Measurements from ENCODE around the gene MAG. TPM values are rescaled to one million over a fixed set of nuclear protein-coding genes. Genes with fewer than 3 reads are reported as not detected.
A peak's percentile ranks its signal among the peaks of the same experiment; 100 is the strongest.

Gene MAG
- total RNA-seq, 1 donor from 2014 or later: not detected

DNA sequence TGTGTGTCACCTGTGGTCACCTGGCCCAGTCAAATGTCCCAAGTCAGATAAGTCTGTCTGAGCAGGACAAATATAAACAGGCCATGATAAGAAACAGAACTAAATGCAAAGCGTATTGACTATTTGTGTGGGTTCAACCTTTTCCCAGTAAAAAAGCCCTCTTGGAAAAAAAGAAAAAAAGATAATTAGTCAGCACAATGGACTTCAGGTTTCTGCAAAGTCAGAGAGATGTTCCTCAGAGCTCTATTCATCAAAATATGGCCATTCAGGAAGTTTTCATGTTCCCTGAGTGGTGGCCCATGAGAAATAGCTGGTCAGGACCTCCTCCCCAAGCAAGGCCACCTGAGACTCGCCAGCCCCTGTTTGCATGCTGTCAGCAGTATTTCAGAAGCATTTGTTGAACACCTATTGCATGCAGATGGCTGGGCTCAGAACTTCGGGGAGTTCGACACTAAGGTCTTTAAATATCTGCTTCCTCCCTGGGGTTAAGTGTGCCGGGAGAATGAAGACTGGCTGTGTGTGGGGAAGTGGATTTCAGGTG, 69.0 kb downstream of the MAG start:
- no peaks in the 10 kb centered on the region for H3K4me1 ChIP-seq
- peaks cover 8% of the 10 kb centered on the region for H3K4me1 Mint-ChIP-seq

DNA sequence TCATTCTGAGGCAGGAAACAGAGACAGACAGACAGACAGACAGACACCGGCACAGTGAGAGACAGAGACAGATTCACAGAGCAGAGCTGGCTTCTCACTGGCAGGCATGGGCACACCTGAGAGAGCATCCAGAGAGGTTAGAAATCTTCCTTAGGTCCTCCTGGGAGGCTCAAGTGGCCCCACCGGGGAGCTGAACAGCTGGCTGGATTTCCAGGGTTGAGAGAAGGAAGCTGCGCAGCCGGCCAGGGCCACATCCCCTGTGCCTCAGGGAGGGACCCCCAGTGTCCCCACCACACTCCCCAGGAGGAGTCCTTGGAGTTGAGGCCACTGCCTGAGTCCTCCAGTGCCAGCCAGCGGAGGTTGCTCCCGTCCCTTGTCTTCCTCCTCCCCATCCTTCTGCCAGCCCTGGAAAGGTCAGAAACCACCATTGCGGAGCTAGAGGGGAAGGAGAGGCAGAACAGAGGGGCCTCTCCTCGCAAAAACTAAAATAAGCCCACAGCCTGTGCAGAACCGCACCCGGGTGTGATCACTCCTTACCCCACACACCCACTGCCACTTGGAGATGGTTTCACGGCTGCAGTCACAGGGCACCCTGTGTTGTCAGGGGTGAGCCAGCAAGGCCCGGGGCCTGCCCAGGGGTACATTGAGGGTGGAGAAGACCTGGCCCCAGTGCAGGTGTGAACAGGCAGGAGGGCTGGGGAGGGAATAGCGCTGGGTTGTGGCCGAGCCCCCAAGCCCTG, 70.5 kb downstream of the MAG start:
- H3K27me3 Mint-ChIP-seq (ENCODE audit: insufficient read depth, low read depth): no peaks in the 10 kb centered on the region
- no peak for DNase-seq (ENCODE audit: low spot score)
- Histone ChIP-seq H3K79me2 (ENCODE audit: low read depth) (no peaks in the 10 kb centered on the region), H3K4me1 (no peaks in the 10 kb centered on the region), H3K4me2 (no peak overlapping the region), H3K36me3 (no peaks in the 10 kb centered on the region), H3K9ac (no peak overlapping the region), H3K4me3 (no peak overlapping the region), H4K20me1 (ENCODE audit: low read depth) (no peaks in the 10 kb centered on the region), H3F3A (ENCODE audit: low read depth) (no peaks in the 10 kb centered on the region), H3K27me3 (no peaks in the 10 kb centered on the region), H3K27ac (no peak overlapping the region), H3K9me3 (ENCODE audit: low read depth) (no peaks in the 10 kb centered on the region), H2AFZ (replicated peaks) (no peak overlapping the region)
- no peaks in the 10 kb centered on the region for H3K36me3 Mint-ChIP-seq
- no peak overlapping the region for H3K27ac Mint-ChIP-seq
- no peak overlapping the region for H3K4me3 Mint-ChIP-seq
- H3K4me1 Mint-ChIP-seq: peaks cover 8% of the 10 kb centered on the region
- TF ChIP-seq EZH2phosphoT487 (IDR thresholded peaks at IDR 0.05) (no peak), EZH2 (IDR thresholded peaks at IDR 0.05) (no peak)
- TF ChIP-seq, protein P1, sequence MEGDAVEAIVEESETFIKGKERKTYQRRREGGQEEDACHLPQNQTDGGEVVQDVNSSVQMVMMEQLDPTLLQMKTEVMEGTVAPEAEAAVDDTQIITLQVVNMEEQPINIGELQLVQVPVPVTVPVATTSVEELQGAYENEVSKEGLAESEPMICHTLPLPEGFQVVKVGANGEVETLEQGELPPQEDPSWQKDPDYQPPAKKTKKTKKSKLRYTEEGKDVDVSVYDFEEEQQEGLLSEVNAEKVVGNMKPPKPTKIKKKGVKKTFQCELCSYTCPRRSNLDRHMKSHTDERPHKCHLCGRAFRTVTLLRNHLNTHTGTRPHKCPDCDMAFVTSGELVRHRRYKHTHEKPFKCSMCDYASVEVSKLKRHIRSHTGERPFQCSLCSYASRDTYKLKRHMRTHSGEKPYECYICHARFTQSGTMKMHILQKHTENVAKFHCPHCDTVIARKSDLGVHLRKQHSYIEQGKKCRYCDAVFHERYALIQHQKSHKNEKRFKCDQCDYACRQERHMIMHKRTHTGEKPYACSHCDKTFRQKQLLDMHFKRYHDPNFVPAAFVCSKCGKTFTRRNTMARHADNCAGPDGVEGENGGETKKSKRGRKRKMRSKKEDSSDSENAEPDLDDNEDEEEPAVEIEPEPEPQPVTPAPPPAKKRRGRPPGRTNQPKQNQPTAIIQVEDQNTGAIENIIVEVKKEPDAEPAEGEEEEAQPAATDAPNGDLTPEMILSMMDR (IDR thresholded peaks at IDR 0.05): no peak
- no peaks in the 10 kb centered on the region for H3K9me3 Mint-ChIP-seq

More for the DNA sequence above, 69.0 kb downstream of the MAG start:
- no peaks in the 10 kb centered on the region for H4K20me1 ChIP-seq (ENCODE audit: low read depth)
- H3K4me3 ChIP-seq: no peak overlapping the region
- no peak overlapping the region for H3K4me2 ChIP-seq
- H3K27ac ChIP-seq: no peak overlapping the region
- Mint-ChIP-seq H3K36me3 (no peaks in the 10 kb centered on the region), H3K27me3 (ENCODE audit: insufficient read depth, low read depth) (no peaks in the 10 kb centered on the region), H3K4me3 (no peak overlapping the region), H3K9me3 (no peaks in the 10 kb centered on the region), H3K27ac (no peak overlapping the region)
- no peaks in the 10 kb centered on the region for H3F3A ChIP-seq (ENCODE audit: low read depth)
- no peak overlapping the region for H2AFZ ChIP-seq (replicated peaks)
- no peaks in the 10 kb centered on the region for H3K27me3 ChIP-seq
- TF ChIP-seq EZH2 (IDR thresholded peaks at IDR 0.05) (no peak), EZH2phosphoT487 (IDR thresholded peaks at IDR 0.05) (no peak)
- TF ChIP-seq, protein P1 (IDR thresholded peaks at IDR 0.05): no peak
- H3K36me3 ChIP-seq: no peaks in the 10 kb centered on the region
- no peak for DNase-seq (ENCODE audit: low spot score)
- H3K9ac ChIP-seq: no peak overlapping the region
- H3K9me3 ChIP-seq (ENCODE audit: low read depth): no peaks in the 10 kb centered on the region
- no peaks in the 10 kb centered on the region for H3K79me2 ChIP-seq (ENCODE audit: low read depth)

DNA sequence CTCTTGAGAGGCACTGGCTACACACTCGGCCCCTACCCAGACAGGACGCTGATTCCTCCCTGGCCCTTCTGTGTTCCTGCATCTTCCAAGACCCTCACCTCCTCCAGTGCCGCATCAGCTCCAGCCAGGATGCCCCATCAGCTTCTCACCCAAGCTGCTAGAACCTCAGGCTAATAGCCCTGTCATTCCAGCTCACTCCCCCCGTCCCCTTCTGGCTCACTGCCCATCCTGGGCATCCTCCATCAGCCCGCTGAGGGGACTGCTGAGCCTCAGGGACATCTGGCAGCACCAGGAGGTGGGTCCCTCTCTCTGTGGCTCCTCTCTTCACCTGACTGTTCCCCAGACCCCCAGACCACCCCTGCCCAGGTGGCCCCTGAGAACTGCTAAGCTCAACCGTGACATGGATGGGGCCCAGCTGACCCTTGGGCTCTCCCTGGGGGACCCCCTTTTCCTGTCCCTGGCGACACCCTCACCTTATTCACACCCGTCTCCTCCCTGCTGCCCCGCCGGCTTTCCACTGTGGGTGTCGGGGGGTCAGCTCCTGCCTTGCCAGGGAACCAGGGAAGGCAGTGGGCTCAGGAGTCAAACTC, 71.1 kb downstream of the MAG start:
- Histone ChIP-seq H3K27me3 (no peaks in the 10 kb centered on the region), H3K4me1 (no peaks in the 10 kb centered on the region), H3K9ac (no peak overlapping the region), H3F3A (ENCODE audit: low read depth) (no peaks in the 10 kb centered on the region), H4K20me1 (ENCODE audit: low read depth) (no peaks in the 10 kb centered on the region), H3K36me3 (no peaks in the 10 kb centered on the region), H3K9me3 (ENCODE audit: low read depth) (no peaks in the 10 kb centered on the region), H3K79me2 (ENCODE audit: low read depth) (no peaks in the 10 kb centered on the region), H3K27ac (no peak overlapping the region), H2AFZ (replicated peaks) (no peak overlapping the region), H3K4me2 (no peak overlapping the region), H3K4me3 (no peak overlapping the region)
- TF ChIP-seq EZH2 (IDR thresholded peaks at IDR 0.05): no peak
- TF ChIP-seq, protein P1 (IDR thresholded peaks at IDR 0.05): no peak
- no peak for TF ChIP-seq EZH2phosphoT487 (IDR thresholded peaks at IDR 0.05)
- H3K9me3 Mint-ChIP-seq: no peaks in the 10 kb centered on the region
- peaks cover 8% of the 10 kb centered on the region for H3K4me1 Mint-ChIP-seq
- no peak for DNase-seq (ENCODE audit: low spot score)
- no peak overlapping the region for H3K4me3 Mint-ChIP-seq
- H3K27me3 Mint-ChIP-seq (ENCODE audit: insufficient read depth, low read depth): no peaks in the 10 kb centered on the region
- peak overlapping the region; percentile 53 for H3K27ac Mint-ChIP-seq
- H3K36me3 Mint-ChIP-seq: no peaks in the 10 kb centered on the region

Small RNAs within 50 kb of the gene (microRNA-seq; reads per million reads assigned to microRNA genes)
- gene MIR5196: not detected

Other genes with a start within 250 kb of the MAG start
- gene FXYD3, start 176.3 kb upstream of the MAG start, total RNA-seq (ENCODE audit: low replicate concordance): not detected in 2 replicates
- 0.81 TPM in 1 of 2 replicates, not detected in the other for gene LGI4, start 157.1 kb upstream of the MAG start, total RNA-seq (ENCODE audit: low replicate concordance)
- 0.46 TPM in 1 of 2 replicates, not detected in the other for gene FXYD1, start 153.3 kb upstream of the MAG start, total RNA-seq (ENCODE audit: low replicate concordance)
- gene FXYD7, start 148.9 kb upstream of the MAG start, total RNA-seq (ENCODE audit: low replicate concordance): 0.13 and 0.56 TPM in 2 replicates
- gene FXYD5, start 137.4 kb upstream of the MAG start, total RNA-seq (ENCODE audit: low replicate concordance): 7.8 and 11.6 TPM in 2 replicates
- 0.19 TPM in 1 of 2 replicates, not detected in the other for gene FAM187B, start 63.4 kb upstream of the MAG start, total RNA-seq (ENCODE audit: low replicate concordance)
- gene LSR, start 43.2 kb upstream of the MAG start, total RNA-seq (ENCODE audit: low replicate concordance): 27.1 and 78.4 TPM in 2 replicates
- gene USF2, start 23.2 kb upstream of the MAG start, total RNA-seq (ENCODE audit: low replicate concordance): 46.8 and 88.7 TPM in 2 replicates
- 0.30 TPM in 1 of 2 replicates, not detected in the other for gene HAMP, start 9.6 kb upstream of the MAG start, total RNA-seq (ENCODE audit: low replicate concordance)
- 0.62 TPM in 1 of 2 replicates, not detected in the other for gene CD22, start 37.0 kb downstream of the MAG start, total RNA-seq (ENCODE audit: low replicate concordance)
- gene FFAR1, start 55.7 kb downstream of the MAG start, total RNA-seq (ENCODE audit: low replicate concordance): 0.06 TPM in 1 of 2 replicates, not detected in the other
- gene FFAR3, start 66.3 kb downstream of the MAG start, total RNA-seq (ENCODE audit: low replicate concordance): not detected in 2 replicates
- not detected in 2 replicates for gene GPR42, start 78.9 kb downstream of the MAG start, total RNA-seq (ENCODE audit: low replicate concordance)
- gene FFAR2, start 156.1 kb downstream of the MAG start, total RNA-seq (ENCODE audit: low replicate concordance): not detected in 2 replicates
- gene KRTDAP, start 198.3 kb downstream of the MAG start, total RNA-seq (ENCODE audit: low replicate concordance): not detected in 2 replicates
- gene DMKN, start 221.5 kb downstream of the MAG start, total RNA-seq (ENCODE audit: low replicate concordance): 175 and 208 TPM in 2 replicates
- not detected in 2 replicates for gene SBSN, start 236.2 kb downstream of the MAG start, total RNA-seq (ENCODE audit: low replicate concordance)
- not detected in 2 replicates for gene GAPDHS, start 241.3 kb downstream of the MAG start, total RNA-seq (ENCODE audit: low replicate concordance)